Lung microvascular endothelial cell (primary cell): Measurements from ENCODE around the gene AUH. TPM values are rescaled to one million over a fixed set of nuclear protein-coding genes. Genes with fewer than 3 reads are reported as not detected.
A peak's percentile ranks its signal among the peaks of the same experiment; 100 is the strongest.

Experiments
- DNase-seq, 2 donors: peaks; one replicate each; pipeline versions ENCODE4 v3.0.0 to v3.0.0-alpha.2; 2010; ENCODE audit warnings: low read depth in 2 of 2
- total RNA-seq: library from RNA; depleted of rRNA; stranded (reverse); fragments of >200 nt; gene quantifications from 2 replicates; pipeline ENCODE4 v1.2.1, GENCODE V29; 2014

AUH gene
- total RNA-seq, 1 donor from 2014 or later, result 13.3 TPM

- no peak for DNase-seq
Observed at GRCh38 chr9:91191411-91192380, 170.0 kb downstream of the AUH start.

DNA sequence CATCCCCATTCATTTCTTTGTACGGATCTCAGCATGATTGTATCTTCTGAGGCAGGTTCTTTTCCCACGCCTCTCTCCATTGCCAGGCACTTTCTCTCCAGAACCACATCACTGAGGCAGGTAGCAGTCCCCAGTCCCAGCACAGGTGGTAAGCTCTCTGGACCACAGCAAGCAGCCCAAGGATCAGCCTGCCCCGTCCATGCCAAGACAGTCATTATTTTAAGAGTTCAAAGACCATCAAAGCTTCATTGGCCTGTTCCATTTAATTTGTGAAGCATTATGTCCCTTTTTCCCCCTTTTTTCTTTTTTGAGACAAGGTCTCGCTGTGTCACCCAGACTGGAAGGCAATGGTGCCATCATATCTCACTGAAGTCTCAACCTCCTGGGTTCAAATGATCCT is 171.7 kb downstream of the AUH start:
- no peak for DNase-seq

GRCh38 chr9:91188719-91189590 is 172.8 kb downstream of the AUH start:
- DNase-seq, result no peak

- peak in 1 of 2 donors; percentile 70 for DNase-seq
Observed at GRCh38 chr9:91187965-91188344, 173.8 kb downstream of the AUH start.

DNA sequence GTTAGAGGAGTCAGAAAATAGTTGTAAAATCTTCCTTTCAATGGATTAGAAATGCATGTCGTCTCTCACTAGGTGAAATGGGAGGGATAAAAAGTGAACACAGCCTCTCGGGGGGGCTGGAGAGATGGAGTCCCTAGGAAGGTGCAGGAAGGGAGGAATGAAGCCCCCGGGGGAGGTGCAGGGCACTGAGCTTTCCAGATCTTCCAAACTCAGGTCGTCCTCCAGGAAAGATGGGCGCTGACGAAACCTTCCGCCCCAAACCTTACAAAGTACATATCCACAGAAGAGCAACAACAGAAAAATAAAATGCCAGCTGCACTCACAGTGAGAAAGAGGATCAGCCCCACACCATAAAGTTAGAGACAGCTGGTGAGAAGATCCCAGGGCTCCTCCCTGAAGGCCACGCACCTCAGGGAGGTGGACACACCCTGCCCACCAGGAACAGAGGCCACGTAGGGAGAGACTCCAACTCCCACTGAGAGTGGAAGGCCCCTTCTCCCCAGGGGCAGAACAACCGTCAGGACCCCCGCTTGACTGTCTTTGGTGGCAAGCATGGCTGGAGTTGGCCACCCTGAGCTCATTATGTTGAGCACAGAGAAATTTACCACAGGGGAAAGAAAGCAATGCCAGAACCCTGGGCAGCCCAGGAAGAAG is 174.3 kb downstream of the AUH start:
- no peak for DNase-seq

DNA sequence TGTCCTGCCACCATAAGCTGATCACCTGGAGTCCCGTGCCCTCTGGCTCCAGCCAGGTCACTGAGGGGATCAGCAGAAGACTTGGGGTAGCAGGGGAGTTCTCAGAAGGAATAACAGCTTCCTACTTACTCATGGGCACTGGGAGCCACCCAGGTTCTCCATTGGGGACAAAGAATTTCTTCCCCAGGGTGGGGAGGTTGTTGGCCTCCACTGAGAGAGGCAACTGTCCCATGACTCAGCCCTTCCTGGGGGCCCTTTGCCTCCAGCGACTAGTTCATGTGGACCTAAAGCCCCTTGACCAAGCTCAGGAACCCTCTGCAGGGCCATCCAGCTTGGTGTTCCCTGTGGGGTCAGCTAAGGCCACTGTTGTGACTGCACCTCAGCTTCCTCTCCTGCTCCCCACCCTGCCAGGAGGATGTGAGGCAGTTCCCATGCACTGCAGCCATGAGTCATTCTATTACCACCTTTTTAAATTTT is 175.0 kb downstream of the AUH start:
- peak; percentile 48 to 65 for DNase-seq

DNA sequence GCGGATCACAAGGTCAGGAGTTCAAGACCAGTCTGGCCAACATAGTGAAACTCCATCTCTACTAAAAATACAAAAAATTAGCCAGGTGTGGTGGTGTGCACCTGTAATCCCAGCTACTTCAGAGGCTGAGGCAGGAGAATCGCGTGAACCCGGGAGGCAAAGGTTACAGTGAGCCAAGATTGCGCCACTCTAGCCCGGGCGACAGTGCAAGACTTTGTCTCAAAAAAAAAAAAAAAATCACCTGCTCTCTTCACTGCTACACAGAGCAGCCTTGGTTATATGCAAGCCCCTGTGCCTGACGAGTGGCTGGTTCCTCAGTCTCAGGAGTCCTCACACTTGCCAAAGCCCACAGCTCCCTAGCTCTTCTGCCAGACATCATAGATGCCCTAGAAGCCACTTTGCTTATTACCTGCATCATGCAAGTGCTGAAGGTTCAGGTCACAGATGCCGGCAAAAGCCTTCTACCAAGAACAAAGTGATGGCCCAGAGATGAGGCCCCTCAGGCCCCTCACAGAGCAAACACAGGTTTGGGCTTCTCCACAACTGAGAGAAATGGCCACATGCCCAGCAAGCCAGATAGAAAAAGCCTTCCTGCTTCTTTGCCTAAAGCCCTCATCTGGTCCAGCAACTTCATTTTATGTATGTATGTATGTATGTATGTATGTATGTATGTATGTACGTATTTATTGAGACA is 176.4 kb downstream of the AUH start:
- DNase-seq, result no peak

DNA sequence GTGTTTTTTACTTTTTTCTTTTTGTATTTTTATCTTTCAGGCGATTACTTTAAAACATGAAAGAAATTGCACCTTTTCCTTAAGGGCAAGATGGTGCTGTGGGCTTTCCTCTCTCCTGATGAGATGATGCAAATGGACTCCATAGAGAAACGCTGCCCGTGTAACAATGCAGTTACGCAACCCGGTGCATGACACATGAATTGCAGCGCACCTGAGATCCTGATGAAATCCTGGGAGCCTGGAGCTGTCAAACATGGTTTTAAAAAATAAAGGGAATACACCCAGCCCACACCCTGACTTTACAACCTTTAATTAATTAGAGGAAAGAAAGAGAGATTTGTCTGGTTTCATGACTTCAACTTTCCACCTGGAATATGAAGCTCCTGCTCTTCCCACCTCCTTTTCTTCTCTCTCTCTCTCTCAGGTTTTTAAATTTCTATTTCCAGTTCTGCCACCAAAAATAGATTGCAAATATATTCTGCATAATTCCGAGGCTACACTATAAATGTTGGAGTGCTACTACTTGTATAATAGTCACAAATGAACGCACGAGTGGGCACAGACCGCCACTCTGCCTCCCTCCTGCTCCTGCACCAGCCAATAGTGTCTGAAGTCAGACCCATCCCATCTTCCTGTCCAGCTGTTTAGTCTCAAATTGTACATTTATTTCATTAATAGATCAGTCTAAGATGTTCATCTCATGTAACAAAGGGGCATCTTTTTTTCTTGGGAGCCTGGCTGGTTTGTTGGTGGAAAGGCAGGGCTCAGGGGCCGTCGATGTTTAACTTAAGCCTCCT is 179.1 kb downstream of the AUH start:
- DNase-seq, result no peak

GRCh38 chr9:91181541-91181940 is 180.2 kb downstream of the AUH start:
- no peak for DNase-seq

DNA sequence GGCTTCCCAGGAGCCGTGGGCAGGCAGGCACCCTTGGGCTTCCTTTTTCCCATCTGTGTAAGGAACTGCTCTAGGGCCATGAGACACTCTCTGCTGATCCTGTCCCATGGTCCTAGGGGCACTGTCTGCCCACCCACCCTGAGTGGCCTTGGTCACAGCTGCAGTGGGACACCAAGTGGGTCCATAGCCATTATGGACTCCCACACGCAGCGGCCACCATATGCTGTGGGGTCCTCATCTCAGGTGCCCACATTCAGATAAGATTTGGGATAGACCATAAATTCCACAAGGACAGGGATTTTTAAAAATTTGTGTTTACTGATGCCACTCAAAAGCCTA is 180.8 kb downstream of the AUH start:
- no peak for DNase-seq

- DNase-seq, result no peak
Observed at GRCh38 chr9:91180240-91180929, 181.3 kb downstream of the AUH start.

- peak in 1 of 2 donors; percentile 26 for DNase-seq
Observed at GRCh38 chr9:91179237-91180138, 182.2 kb downstream of the AUH start.

DNA sequence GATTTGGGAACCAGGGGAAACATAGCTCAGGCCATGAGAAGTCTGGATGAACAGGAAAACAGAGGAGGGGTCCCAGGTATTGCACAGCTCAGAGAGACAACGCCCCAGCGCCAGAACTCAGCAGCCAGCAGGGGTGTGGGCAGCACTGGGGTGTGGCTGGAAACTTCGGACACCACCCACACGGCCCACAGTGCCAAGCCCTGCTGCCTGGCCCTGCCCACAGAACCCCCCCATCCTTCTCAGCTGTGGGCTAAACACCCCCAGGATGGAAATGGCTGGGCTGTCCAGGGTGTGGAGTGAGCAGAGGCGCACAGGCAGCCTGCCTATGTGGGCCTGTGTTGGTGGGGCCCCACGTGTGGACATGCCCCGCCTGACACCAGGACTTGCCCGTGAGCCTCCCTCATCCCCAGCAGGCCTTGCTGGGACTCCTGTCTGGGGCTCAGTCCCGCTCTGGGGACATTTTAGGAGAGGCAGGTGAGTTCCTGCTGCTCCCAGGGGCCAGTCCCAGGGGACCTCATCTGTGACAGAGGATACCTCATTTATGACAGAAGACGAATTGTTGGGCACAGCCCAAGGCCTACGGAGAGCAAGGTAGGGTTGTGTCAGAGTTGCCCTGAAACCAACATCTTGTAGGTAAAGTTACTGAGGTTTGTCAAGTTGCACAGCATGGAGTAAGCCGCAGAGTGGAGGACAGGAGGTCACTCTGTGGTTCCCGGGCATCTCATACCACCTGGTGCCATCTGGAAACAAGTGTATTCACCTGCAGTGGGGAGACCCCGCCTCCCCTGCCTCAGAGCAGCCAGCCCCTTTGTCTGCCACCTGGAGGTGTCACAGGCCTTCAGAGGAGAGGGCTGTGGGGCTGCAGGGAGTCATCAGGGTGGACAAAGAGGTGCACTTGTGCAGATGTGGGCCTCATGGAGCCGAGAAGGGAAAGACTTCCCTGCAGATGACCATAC is 183.2 kb downstream of the AUH start:
- no peak for DNase-seq

DNA sequence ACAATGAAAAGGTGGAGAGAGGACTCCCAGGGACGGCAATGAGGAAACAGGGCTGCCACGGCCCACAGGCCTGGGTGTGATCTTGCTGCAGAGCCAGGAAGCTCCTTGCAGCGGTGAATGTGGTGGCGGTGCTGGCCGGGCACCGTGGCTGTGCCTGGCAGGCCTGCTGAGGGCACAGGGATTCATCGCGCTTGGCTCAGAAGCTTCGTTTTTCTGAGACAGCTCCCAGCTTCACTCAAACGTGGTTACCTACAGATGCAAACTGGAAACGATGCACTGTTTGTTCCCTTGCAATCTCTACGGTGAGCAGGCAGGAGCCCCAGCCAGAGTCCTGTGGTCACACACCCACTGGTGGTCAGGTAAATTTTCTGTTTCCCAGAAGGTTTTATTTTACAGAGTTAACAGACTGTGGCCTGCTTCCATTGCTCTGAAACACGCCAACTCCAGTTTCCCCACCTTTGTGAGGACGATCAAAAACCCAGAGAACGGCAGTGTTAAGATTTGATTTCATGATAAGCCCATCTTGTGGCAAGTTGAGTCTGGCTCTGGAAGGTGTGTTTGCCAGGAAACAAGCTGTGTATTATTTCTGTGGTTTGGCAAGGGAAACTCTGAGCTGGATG is 183.9 kb downstream of the AUH start:
- no peak for DNase-seq

- DNase-seq, result no peak
Observed at GRCh38 chr9:91177081-91177480, 184.6 kb downstream of the AUH start.

DNA sequence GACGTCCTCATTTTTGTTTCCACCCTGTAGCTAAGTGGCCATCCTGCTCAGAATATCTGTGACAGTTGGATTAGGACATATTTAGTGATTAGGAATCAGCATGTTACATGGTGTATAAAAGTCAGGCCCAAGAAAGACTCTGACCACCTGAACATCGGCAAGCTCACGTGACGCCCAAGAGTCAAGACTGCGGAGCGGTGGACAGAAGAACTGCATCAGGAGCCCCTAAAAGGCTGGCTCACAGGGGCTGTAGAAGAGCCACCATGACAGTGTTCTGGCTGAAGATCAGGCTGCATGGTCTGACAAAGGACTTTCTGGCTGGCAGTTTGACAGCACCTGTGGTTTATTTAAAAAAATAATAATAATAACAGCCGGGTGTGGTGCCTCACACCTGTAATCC is 185.3 kb downstream of the AUH start:
- no peak for DNase-seq

- DNase-seq, result no peak
Observed at GRCh38 chr9:91174772-91175171, 186.9 kb downstream of the AUH start.
